HL-60 (cell line): ENCODE data around the gene CHL1.

ENCODE experiments used
- DNase-seq, 2 experiments: peaks; one replicate each; pipeline ENCODE4 v3.0.0-alpha.2; 2010 to 2020; ENCODE audit warnings: low read depth in 1 of 2, low spot score in 1 of 2
- H3K27ac ChIP-seq: fragments of 250-450 bp; sonication (Bioruptor Pico); replicated peaks from 2 replicates; pipeline ENCODE4 v1.5.1; 2020; ENCODE audit warnings: mild to moderate bottlenecking, moderate library complexity
- H3K27me3 ChIP-seq: fragments of 250-450 bp; sonication (Bioruptor Pico); 2 replicates; pipeline ENCODE4 v1.5.1; 2021; ENCODE audit warnings: mild to moderate bottlenecking, moderate library complexity; ENCODE audit not compliant: insufficient read depth, poor library complexity, severe bottlenecking
- H3K4me3 ChIP-seq: replicated peaks from 2 replicates; pipeline ENCODE4 v1.5.1; 2011; ENCODE audit warnings: mild to moderate bottlenecking, control low read depth, low read length; ENCODE audit not compliant: insufficient read depth
- CTCF ChIP-seq: IDR thresholded peaks from one replicate; pipeline ENCODE4 v1.5.1; 2011; ENCODE audit warnings: low read length, control low read depth, inconsistent platforms; ENCODE audit not compliant: insufficient read depth
- GABPA ChIP-seq: IDR thresholded peaks from 2 replicates; pipeline ENCODE4 v1.6.1; 2012; ENCODE audit warnings: low read depth
- POLR2AphosphoS5 ChIP-seq: IDR thresholded peaks from 2 replicates; pipeline ENCODE4 v1.6.1; 2012; ENCODE audit warnings: low read depth
- REST ChIP-seq: IDR thresholded peaks from 2 replicates; pipeline ENCODE4 v1.6.1; 2012; ENCODE audit warnings: low read depth; ENCODE audit not compliant: insufficient replicate concordance
- SPI1 ChIP-seq: IDR thresholded peaks from 2 replicates; pipeline ENCODE4 v1.6.1; 2012; ENCODE audit warnings: low read depth, mild to moderate bottlenecking, borderline replicate concordance

The CHL1 gene

GRCh38 chr3:453106-453505, 256.5 kb downstream of the CHL1 start:
- Histone ChIP-seq H3K27me3 (no peaks in the 10 kb centered on the region), H3K4me3 (no peak overlapping the region), H3K27ac (no peak overlapping the region)
- TF ChIP-seq SPI1 (no peak), CTCF (no peak), REST (no peak), GABPA (no peak), POLR2AphosphoS5 (no peak)
- no peak for DNase-seq

GRCh38 chr3:454986-455385, 258.4 kb downstream of the CHL1 start:
- no peaks in the 10 kb centered on the region for H3K27me3 ChIP-seq
- TF ChIP-seq GABPA (no peak), SPI1 (no peak), POLR2AphosphoS5 (no peak), CTCF (no peak), REST (no peak)
- no peak for DNase-seq
- no peak overlapping the region for H3K4me3 ChIP-seq
- no peak overlapping the region for H3K27ac ChIP-seq

GRCh38 chr3:458124-458523, 261.6 kb downstream of the CHL1 start:
- Histone ChIP-seq H3K27me3 (no peaks in the 10 kb centered on the region), H3K4me3 (no peak overlapping the region), H3K27ac (no peak overlapping the region)
- no peak for TF ChIP-seq SPI1
- TF ChIP-seq REST = no peak
- no peak for TF ChIP-seq GABPA
- no peak for TF ChIP-seq POLR2AphosphoS5
- no peak for TF ChIP-seq CTCF
- no peak for DNase-seq
